Mucosa of gallbladder (tissue), 1 donor: ENCODE results near the gene GAB2. TPM values are rescaled to one million over a fixed set of nuclear protein-coding genes. Genes with fewer than 3 reads are reported as not detected.

Source experiments
- DNase-seq: peaks from one replicate; pipeline ENCODE4 v3.0.0-alpha.2; 2020; ENCODE audit warnings: low spot score
- total RNA-seq: library from RNA; stranded (reverse); gene quantifications from one replicate; pipeline ENCODE4 v1.2.1, GENCODE V29; 2021
- donor health status: DM: no; HTN: no; CAD: no.

The GAB2 gene
- total RNA-seq, 1 donor from 2014 or later = 25.9 TPM

- no peak for DNase-seq
These were observed 10.6 kb upstream of the GAB2 start for GRCh38 chr11:78428266-78428636.

DNA sequence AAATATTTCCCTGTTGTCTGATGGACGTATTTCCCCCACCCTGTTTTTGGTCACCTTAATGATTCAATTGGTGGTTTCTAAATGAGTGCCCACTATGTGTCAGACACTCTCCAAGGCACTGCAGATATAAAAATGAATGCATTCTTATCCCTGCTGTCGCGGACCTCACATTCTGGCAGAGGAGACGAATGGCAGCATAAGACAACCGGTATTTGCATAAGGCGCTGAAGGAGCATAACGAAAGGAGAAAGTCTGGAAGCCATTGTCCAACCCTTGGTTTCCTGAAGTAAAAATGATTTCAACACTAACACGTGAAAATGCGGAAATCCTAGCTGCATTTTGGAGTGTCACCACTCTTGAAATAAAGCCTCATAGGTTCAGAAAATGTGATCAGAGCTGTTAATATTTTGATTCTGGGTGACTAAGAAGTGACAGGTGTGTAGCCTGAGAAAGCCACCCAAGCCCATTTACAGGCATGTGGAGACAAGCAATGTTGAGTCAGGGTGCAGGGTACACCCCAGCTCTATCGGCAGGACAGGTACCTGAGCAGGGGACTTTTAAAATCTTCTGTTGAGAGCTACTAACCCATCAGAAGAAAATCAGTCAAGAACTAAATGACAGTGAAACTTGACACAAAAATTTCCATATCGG, 10.1 kb upstream of the GAB2 start:
- no peak for DNase-seq

DNA sequence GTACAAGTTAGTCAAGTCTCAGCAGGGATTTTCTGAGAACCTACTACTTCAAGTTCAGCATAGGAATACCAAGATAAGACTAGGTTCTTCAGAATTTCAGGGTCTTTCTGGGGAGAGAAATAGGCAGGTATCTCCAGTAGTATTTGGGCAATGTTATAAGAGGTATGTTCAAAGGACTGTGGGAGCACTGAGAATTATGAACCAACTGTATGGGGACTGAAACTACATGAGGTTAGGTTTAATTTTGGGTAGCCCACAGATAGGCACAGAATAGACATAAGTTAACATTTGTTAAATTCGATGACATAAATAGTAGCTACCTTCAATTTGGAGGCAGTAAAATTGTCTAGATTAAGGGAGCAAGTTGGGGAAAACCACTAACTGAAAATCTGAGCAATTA, 9.2 kb upstream of the GAB2 start:
- DNase-seq = no peak

- DNase-seq = no peak
These were observed 7.9 kb upstream of the GAB2 start for GRCh38 chr11:78425399-78426070.

DNA sequence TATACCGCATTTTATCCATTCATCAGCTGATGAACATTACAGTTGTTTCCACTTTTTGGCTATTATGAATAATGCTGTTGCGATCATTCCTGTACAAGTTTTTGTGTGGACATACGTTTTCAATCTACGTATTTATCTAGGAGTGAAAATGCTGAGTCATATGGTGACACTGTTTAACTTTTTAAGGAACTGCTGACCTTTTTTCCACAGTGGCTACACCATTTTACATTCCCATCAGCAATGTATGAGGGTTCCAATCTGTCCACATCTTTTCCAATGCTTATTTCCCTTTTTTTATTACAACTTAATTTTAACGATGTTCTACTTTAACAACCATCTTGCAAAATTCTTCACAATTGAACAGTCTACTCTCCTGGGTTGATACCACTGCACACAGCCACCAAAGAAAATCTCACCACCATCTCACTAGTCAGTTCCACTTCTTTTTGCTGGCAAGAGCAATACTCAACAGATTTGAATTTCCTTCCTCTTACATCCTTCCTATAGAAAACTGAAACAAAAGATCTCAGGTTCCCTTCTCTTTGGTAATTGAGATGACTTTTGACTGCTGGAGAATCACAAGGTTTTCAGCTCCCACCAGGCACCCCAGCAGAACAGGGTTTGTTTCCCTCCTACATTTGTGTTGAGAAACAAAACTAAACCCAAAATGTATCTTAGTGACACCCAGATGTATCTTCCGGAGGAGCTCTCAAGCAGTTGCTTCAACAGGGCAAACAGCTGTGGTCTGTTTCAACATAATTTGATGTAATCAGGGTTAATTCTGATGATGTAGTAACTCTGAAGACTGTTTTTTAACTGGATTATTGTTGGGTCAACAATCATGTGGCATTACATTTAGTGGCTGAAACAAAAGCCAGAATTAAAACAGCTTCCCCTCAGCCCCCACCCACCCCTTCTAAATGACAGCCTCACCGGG, 7.0 kb upstream of the GAB2 start:
- no peak for DNase-seq

DNA sequence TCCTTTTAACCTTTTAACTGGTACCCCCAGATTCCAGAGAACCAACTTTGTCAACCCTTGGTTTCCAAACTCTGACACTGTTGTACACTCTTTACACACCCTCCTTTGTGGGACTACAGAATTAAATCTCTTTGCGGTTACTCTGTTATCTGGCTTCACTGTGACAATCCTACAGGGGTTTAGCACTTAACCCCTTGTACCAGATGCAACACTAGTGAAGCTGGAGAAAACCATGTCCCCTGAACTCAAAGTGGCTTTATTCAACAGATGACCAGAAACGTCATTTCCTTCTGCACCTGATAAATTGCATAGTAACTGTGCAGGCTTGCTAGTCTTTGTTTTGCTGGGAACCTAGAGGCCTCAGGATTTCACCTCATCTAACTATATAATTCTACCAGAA, 5.6 kb upstream of the GAB2 start:
- DNase-seq = no peak

GRCh38 chr11:78420796-78421209, 3.2 kb upstream of the GAB2 start:
- DNase-seq = peak; percentile 43

- DNase-seq = peak; percentile 68
These were observed 2.7 kb upstream of the GAB2 start for GRCh38 chr11:78420255-78420764.

GRCh38 chr11:78419327-78419726, 1.7 kb upstream of the GAB2 start:
- DNase-seq = peak; percentile 42

- DNase-seq = no peak
These were observed 1.1 kb upstream of the GAB2 start for GRCh38 chr11:78418584-78419211.

DNA sequence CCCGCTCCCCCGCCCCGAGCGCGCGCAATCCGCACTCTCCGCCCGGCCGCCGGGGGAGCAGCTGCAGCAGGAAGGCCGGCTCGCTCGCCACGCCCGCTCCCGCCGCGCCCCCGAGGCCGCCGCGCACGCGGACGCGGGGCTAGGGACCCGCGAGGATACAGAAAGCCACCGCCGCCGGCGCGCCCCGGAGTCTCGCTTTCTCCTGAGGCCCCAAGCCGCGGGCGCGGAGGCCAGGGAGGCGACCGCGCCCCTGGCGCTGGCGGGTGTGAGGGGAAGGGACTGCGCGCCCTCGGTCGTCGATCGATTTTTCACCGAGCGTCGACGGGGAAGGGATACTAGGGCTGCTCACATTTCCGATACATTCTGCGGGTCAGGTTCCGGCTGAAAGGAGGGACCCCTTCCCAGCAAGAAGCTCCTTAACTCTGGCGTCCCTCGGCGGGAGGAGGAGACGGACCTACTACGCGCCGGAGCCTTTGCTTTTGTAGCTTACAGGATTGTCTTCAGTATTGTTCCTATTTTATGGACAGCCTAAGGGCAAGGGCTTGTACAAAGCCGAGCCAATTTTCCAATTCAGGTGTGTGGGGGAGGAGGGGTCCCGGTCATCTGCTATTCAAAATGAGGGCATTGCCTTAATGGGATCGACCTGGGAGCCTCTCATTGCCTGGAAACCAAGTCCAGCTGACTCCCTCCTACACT, 416 bp upstream of the GAB2 start:
- DNase-seq = peak; percentile 78

DNA sequence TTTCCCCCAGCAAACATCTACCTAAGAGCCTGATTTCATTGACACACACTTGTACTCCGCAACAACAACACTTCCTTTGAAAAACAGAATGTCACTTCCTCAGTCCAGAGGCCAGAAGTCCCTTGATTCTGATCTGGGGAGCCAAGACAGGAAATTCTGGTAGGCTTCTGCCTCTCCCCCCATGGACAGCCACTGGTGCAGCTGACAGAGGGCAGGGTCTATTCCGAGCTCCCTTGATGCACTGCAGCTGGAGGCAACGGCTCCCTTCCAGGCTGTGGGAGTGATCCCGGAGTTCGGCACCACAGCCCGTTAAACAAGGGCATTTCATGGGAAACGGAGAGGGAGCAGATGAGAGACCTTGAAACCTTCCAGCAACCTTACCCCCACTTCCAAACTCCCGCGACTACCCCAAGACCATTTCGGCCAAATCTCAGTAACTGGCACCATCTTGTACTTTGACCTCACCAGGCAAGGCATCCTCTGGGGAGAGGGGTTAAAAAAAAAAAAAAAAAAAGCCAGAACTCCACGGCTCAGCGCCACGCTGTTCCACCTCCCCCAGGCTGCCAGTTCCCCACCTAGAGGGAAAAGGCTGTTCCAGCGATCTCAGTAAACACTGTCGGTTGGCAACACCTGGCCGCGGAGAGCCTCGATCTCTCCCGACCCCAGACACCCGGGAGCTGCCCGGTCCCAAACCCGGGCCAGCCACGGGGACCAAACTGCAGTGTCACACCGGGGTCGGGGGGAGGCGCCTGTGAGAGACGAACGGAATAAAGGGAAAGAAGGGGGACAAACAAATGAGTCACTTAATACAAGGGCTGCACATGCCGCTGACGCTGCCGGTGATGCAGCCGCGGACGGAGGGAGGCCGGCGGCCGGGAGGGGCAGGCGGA, 1.1 kb downstream of the GAB2 start:
- peak; percentile 85 for DNase-seq

DNA sequence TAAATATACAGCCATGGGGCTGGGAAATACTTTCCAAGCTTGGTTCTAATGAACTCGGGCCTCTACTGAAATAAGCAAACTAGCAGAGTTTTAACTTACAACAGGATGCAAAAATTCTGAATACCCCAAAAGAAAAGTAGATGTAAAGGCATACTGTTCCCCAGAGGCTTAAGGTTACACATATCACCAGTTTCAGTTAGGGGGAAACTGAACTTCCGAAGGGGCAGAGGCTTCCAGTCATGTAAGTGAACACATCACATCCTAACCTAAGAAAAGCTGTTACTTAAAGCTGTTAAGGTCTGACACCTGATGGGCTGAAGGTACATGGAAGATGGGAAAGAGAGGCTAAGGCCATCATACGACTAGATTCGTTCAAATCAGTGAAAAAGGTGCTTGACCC, 2.3 kb downstream of the GAB2 start:
- DNase-seq = no peak

GRCh38 chr11:78414321-78415051, 3.1 kb downstream of the GAB2 start:
- DNase-seq = no peak

DNA sequence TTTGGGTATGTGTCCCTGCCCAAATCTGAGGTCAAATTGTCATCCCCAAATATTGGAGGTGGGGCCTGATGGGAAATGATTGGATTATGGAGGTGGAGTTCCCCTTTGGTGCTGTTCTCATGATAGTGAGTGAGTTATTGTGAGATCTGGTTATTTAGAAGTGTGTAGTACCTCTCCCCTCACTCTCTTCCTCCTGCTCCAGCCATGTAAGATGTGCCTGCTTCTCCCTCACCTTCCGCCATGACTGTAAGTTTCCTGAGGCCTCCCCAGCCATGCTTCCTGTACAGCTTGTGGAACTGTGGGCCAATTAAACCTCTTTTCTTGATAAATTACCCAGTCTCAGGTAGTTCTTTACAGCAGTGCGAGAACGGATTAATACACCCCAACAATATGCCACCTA, 9.0 kb downstream of the GAB2 start:
- DNase-seq = no peak

DNA sequence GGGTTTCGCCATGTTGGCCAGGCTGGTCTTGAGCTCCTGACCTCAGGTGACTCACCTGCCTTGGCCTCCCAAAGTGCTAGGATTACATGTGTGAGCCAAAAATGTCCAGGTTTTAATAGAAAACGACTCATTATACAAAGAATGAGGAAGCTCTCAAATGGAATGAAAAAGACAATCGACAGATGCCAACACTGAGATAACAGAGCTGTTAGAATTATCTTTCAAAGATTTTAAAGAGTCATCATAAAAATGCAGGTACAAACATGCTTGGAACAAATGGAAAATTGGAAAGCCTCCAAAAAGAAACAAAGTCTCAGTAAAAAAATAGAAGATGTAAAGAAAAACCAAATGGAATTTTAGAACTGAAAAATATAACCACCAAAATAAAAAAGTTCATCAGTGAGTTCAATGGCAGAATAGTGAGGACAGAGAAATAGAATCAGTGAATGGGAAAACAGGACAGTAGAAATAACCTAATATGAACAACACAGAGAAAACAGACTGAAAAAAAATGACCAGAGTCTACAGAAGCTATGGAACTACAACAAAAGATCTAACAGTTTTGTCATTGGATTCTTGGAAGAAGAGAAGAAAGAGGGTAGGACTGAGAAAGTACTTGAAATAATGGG, 10.9 kb downstream of the GAB2 start:
- DNase-seq = no peak

- DNase-seq = no peak
These were observed 11.8 kb downstream of the GAB2 start for GRCh38 chr11:78405805-78406204.

GRCh38 chr11:78403781-78404180, 13.8 kb downstream of the GAB2 start:
- no peak for DNase-seq

GRCh38 chr11:78402847-78403246, 14.8 kb downstream of the GAB2 start:
- no peak for DNase-seq
